ENCODE results near the gene TTC24.
A peak's percentile ranks its signal among the peaks of the same experiment; 100 is the strongest.

Gene TTC24

GRCh38 chr1:156590326-156591180 lies 11.0 kb downstream of the TTC24 start:
- in situ Hi-C loops (cut with MboI; ENCODE audit: low pct_unique_long_range_greater_than_20kb, low sequenced_read_pairs, unreplicated experiment), result no loop called here
- no peak for TF ChIP-seq CTCF (IDR thresholded peaks at IDR 0.05; ENCODE audit: extremely low read depth, insufficient read depth, missing control alignments)
- DNase-seq (ENCODE audit: low spot score), result no peak

- in situ Hi-C loops (cut with MboI; ENCODE audit: low pct_unique_long_range_greater_than_20kb, low sequenced_read_pairs, unreplicated experiment), result no loop called here
- no peak for DNase-seq (ENCODE audit: low spot score)
- no peak for TF ChIP-seq CTCF (IDR thresholded peaks at IDR 0.05; ENCODE audit: extremely low read depth, insufficient read depth, missing control alignments)
Observed at GRCh38 chr1:156591181-156591431, 11.6 kb downstream of the TTC24 start.

GRCh38 chr1:156591432-156592157 lies 12.1 kb downstream of the TTC24 start, which contains the start of gene NAXE:
Gene NAXE (plus strand): TSS chr1:156591776. CDS start chr1:156591805, 29 bp downstream.
- in situ Hi-C loops (cut with MboI; ENCODE audit: low pct_unique_long_range_greater_than_20kb, low sequenced_read_pairs, unreplicated experiment), result no loop called here
- peak; percentile 89 for DNase-seq (ENCODE audit: low spot score)
- TF ChIP-seq CTCF (IDR thresholded peaks at IDR 0.05; ENCODE audit: extremely low read depth, insufficient read depth, missing control alignments), result no peak

GRCh38 chr1:156592158-156592909 lies 12.8 kb downstream of the TTC24 start:
- DNase-seq (ENCODE audit: low spot score), result no peak
- no peak for TF ChIP-seq CTCF (IDR thresholded peaks at IDR 0.05; ENCODE audit: extremely low read depth, insufficient read depth, missing control alignments)
- in situ Hi-C loops (cut with MboI; ENCODE audit: low pct_unique_long_range_greater_than_20kb, low sequenced_read_pairs, unreplicated experiment), result no loop called here

GRCh38 chr1:156592910-156593660 lies 13.6 kb downstream of the TTC24 start:
- in situ Hi-C loops (cut with MboI; ENCODE audit: low pct_unique_long_range_greater_than_20kb, low sequenced_read_pairs, unreplicated experiment), result no loop called here
- no peak for TF ChIP-seq CTCF (IDR thresholded peaks at IDR 0.05; ENCODE audit: extremely low read depth, insufficient read depth, missing control alignments)
- no peak for DNase-seq (ENCODE audit: low spot score)

- TF ChIP-seq CTCF (IDR thresholded peaks at IDR 0.05; ENCODE audit: extremely low read depth, insufficient read depth, missing control alignments), result no peak
- in situ Hi-C loops (cut with MboI; ENCODE audit: low pct_unique_long_range_greater_than_20kb, low sequenced_read_pairs, unreplicated experiment), result no loop called here
- DNase-seq (ENCODE audit: low spot score), result no peak
Observed at GRCh38 chr1:156593661-156593989, 14.1 kb downstream of the TTC24 start.

Measured in GM13977 (cell line).